Memory B cell (primary cell): ENCODE data around the gene CTBS.

Experiments used
- ATAC-seq: fragments of 150-1000 bp; cut with Tn5 transposase; 2 replicates; pipeline ENCODE4 v1.10.0; 2021; ENCODE audit warnings: low read depth, mild to moderate bottlenecking, moderate library complexity
- DNase-seq, 2 donors: peaks; one replicate each; pipeline ENCODE4 v3.0.0; 2022; ENCODE audit warnings: low spot score in 2 of 2
- H3K27ac Mint-ChIP-seq: one replicate; pipeline ENCODE4 v1.8.0; 2022; ENCODE audit warnings: mild to moderate bottlenecking, moderate library complexity, mixed read lengths
- H3K27me3 Mint-ChIP-seq: one replicate; pipeline ENCODE4 v1.8.0; 2022; ENCODE audit warnings: mixed read lengths
- H3K36me3 Mint-ChIP-seq: one replicate; pipeline ENCODE4 v1.8.0; 2022; ENCODE audit warnings: mild to moderate bottlenecking, mixed read lengths
- H3K4me1 Mint-ChIP-seq: one replicate; pipeline ENCODE4 v1.8.0; 2022; ENCODE audit warnings: mixed read lengths
- H3K4me3 Mint-ChIP-seq: one replicate; pipeline ENCODE4 v1.8.0; 2022; ENCODE audit warnings: mild to moderate bottlenecking, moderate library complexity, mixed read lengths
- H3K9me3 Mint-ChIP-seq: one replicate; pipeline ENCODE4 v1.8.0; 2022; ENCODE audit warnings: mixed read lengths

Gene CTBS

GRCh38 chr1:84573967-84574842 lies at the start of gene CTBS:
TSS of gene CTBS (minus strand) at chr1:84574440. CDS start at chr1:84574415, 25 bp downstream.
- Mint-ChIP-seq H3K36me3 (peaks cover 11% of the 10 kb centered on the region), H3K9me3 (no peaks in the 10 kb centered on the region), H3K27ac (peak within 1 kb of the TSS; percentile 98), H3K4me1 (peaks cover 35% of the 10 kb centered on the region), H3K27me3 (no peaks in the 10 kb centered on the region), H3K4me3 (peak within 1 kb of the TSS; percentile 98)
- ATAC-seq (peak; percentile 90), DNase-seq (peak; percentile 75 to 84)

GRCh38 chr1:84621553-84621952 lies 47.3 kb upstream of the CTBS start:
- H3K4me1 Mint-ChIP-seq, result peaks cover 2% of the 10 kb centered on the region
- no peaks in the 10 kb centered on the region for H3K9me3 Mint-ChIP-seq
- no peak for ATAC-seq
- peaks cover 6% of the 10 kb centered on the region for H3K27me3 Mint-ChIP-seq
- H3K36me3 Mint-ChIP-seq, result no peaks in the 10 kb centered on the region
- no peak overlapping the region for H3K27ac Mint-ChIP-seq
- no peak for DNase-seq
- H3K4me3 Mint-ChIP-seq, result no peak overlapping the region

GRCh38 chr1:84620720-84621313 lies 46.6 kb upstream of the CTBS start:
- Mint-ChIP-seq H3K36me3 (no peaks in the 10 kb centered on the region), H3K27ac (no peak overlapping the region), H3K4me1 (peaks cover 2% of the 10 kb centered on the region), H3K9me3 (no peaks in the 10 kb centered on the region), H3K4me3 (peak overlapping the region; percentile 91), H3K27me3 (peaks cover under 1% of the 10 kb centered on the region)
- DNase-seq (peak; percentile 88 to 97), ATAC-seq (peak; percentile 90)

- H3K27me3 Mint-ChIP-seq, result peaks cover under 1% of the 10 kb centered on the region
- ATAC-seq, result no peak
- peaks cover 2% of the 10 kb centered on the region for H3K4me1 Mint-ChIP-seq
- H3K27ac Mint-ChIP-seq, result no peak overlapping the region
- DNase-seq, result no peak
- peak overlapping the region; percentile 50 for H3K4me3 Mint-ChIP-seq
- no peaks in the 10 kb centered on the region for H3K9me3 Mint-ChIP-seq
- H3K36me3 Mint-ChIP-seq, result no peaks in the 10 kb centered on the region
Observed at GRCh38 chr1:84619383-84620102, 45.3 kb upstream of the CTBS start.

GRCh38 chr1:84617349-84617748 lies 43.1 kb upstream of the CTBS start:
- Mint-ChIP-seq H3K36me3 (peaks cover 5% of the 10 kb centered on the region), H3K4me1 (peaks cover 2% of the 10 kb centered on the region), H3K4me3 (no peak overlapping the region), H3K9me3 (no peaks in the 10 kb centered on the region), H3K27ac (no peak overlapping the region), H3K27me3 (peaks cover 2% of the 10 kb centered on the region)
- DNase-seq (no peak), ATAC-seq (no peak)

GRCh38 chr1:84615790-84616189 lies 41.5 kb upstream of the CTBS start:
- no peak for ATAC-seq
- H3K27ac Mint-ChIP-seq, result no peak overlapping the region

GRCh38 chr1:84613887-84614286 lies 39.6 kb upstream of the CTBS start:
- no peak for DNase-seq
- no peaks in the 10 kb centered on the region for H3K9me3 Mint-ChIP-seq
- H3K27me3 Mint-ChIP-seq, result peaks cover 2% of the 10 kb centered on the region
- no peak for ATAC-seq
- peaks cover 5% of the 10 kb centered on the region for H3K36me3 Mint-ChIP-seq
- no peak overlapping the region for H3K4me3 Mint-ChIP-seq
- no peaks in the 10 kb centered on the region for H3K4me1 Mint-ChIP-seq
- H3K27ac Mint-ChIP-seq, result no peak overlapping the region

More at GRCh38 chr1:84615790-84616189, 41.5 kb upstream of the CTBS start:
- DNase-seq, result no peak
- Mint-ChIP-seq H3K9me3 (no peaks in the 10 kb centered on the region), H3K4me1 (no peaks in the 10 kb centered on the region), H3K4me3 (no peak overlapping the region), H3K36me3 (peaks cover 5% of the 10 kb centered on the region), H3K27me3 (peaks cover 2% of the 10 kb centered on the region)

- no peaks in the 10 kb centered on the region for H3K9me3 Mint-ChIP-seq
- H3K4me3 Mint-ChIP-seq, result no peak overlapping the region
- H3K27ac Mint-ChIP-seq, result no peak overlapping the region
- no peaks in the 10 kb centered on the region for H3K4me1 Mint-ChIP-seq
- peaks cover 2% of the 10 kb centered on the region for H3K27me3 Mint-ChIP-seq
- peaks cover 5% of the 10 kb centered on the region for H3K36me3 Mint-ChIP-seq
- ATAC-seq, result no peak
- DNase-seq, result no peak
Observed at GRCh38 chr1:84613026-84613425, 38.8 kb upstream of the CTBS start.

- no peak for DNase-seq
- H3K36me3 Mint-ChIP-seq, result peaks cover 5% of the 10 kb centered on the region
- H3K27me3 Mint-ChIP-seq, result peaks cover 2% of the 10 kb centered on the region
- no peak overlapping the region for H3K27ac Mint-ChIP-seq
- no peaks in the 10 kb centered on the region for H3K9me3 Mint-ChIP-seq
- no peak for ATAC-seq
- H3K4me3 Mint-ChIP-seq, result no peak overlapping the region
- no peaks in the 10 kb centered on the region for H3K4me1 Mint-ChIP-seq
Observed at GRCh38 chr1:84611796-84612195, 37.6 kb upstream of the CTBS start.

- no peak for DNase-seq
- Mint-ChIP-seq H3K4me1 (no peaks in the 10 kb centered on the region), H3K9me3 (peaks cover 3% of the 10 kb centered on the region), H3K27me3 (peaks cover 2% of the 10 kb centered on the region), H3K4me3 (no peak overlapping the region), H3K36me3 (peaks cover 9% of the 10 kb centered on the region), H3K27ac (no peak overlapping the region)
- no peak for ATAC-seq
Observed at GRCh38 chr1:84611091-84611490, 36.9 kb upstream of the CTBS start.

GRCh38 chr1:84606977-84607376 lies 32.7 kb upstream of the CTBS start:
- H3K27ac Mint-ChIP-seq, result no peak overlapping the region
- H3K4me3 Mint-ChIP-seq, result no peak overlapping the region
- H3K27me3 Mint-ChIP-seq, result no peaks in the 10 kb centered on the region
- no peaks in the 10 kb centered on the region for H3K4me1 Mint-ChIP-seq
- ATAC-seq (no peak), DNase-seq (no peak)
- peaks cover 23% of the 10 kb centered on the region for H3K36me3 Mint-ChIP-seq
- H3K9me3 Mint-ChIP-seq, result peaks cover 19% of the 10 kb centered on the region

GRCh38 chr1:84605157-84605556 lies 30.9 kb upstream of the CTBS start:
- Mint-ChIP-seq H3K4me1 (no peaks in the 10 kb centered on the region), H3K9me3 (peaks cover 19% of the 10 kb centered on the region), H3K27ac (no peak overlapping the region), H3K27me3 (no peaks in the 10 kb centered on the region), H3K4me3 (no peak overlapping the region), H3K36me3 (peaks cover 23% of the 10 kb centered on the region)
- no peak for ATAC-seq
- no peak for DNase-seq

GRCh38 chr1:84603941-84604830 lies 29.9 kb upstream of the CTBS start:
- Mint-ChIP-seq H3K4me1 (peaks cover 2% of the 10 kb centered on the region), H3K36me3 (peaks cover 23% of the 10 kb centered on the region), H3K27ac (no peak overlapping the region), H3K4me3 (no peak overlapping the region), H3K27me3 (no peaks in the 10 kb centered on the region), H3K9me3 (peaks cover 19% of the 10 kb centered on the region)
- no peak for DNase-seq
- no peak for ATAC-seq
